Esophagus muscularis mucosa (tissue), 4 donors: ENCODE measurements around the gene RNF168. TPM values are rescaled to one million over a fixed set of nuclear protein-coding genes. Genes with fewer than 3 reads are reported as not detected.

Source experiments
- DNase-seq: peaks from one replicate; pipeline ENCODE4 v3.0.0-alpha.2; 2017; ENCODE audit errors: extremely low spot score
- H3K27ac ChIP-seq, 4 donors: fragments of 200-600 bp; sonication (generic); replicated peaks in 1 of 4; 1 replicate in 3 of 4; 2 replicates in 1 of 4; pipeline ENCODE4 v1.5.1; 2016 to 2019; ENCODE audit warnings: mild to moderate bottlenecking in 1 of 4
- H3K27me3 ChIP-seq, 4 donors: fragments of 200-600 bp; sonication (generic); one replicate each; pipeline versions ENCODE4 v1.5.1 to v1.6.0; 2016 to 2019
- H3K36me3 ChIP-seq, 4 donors: fragments of 200-600 bp; sonication (generic); one replicate each; pipeline ENCODE4 v1.5.1; 2016 to 2019
- H3K4me1 ChIP-seq, 4 donors: fragments of 200-600 bp; sonication (generic); one replicate each; pipeline ENCODE4 v1.5.1; 2016 to 2019
- H3K4me3 ChIP-seq, 4 donors: fragments of 200-600 bp; sonication (generic); 1 replicate in 2 of 4; 2 replicates in 2 of 4; pipeline ENCODE4 v1.5.1; 2016 to 2019; ENCODE audit warnings: mild to moderate bottlenecking in 4 of 4, moderate library complexity in 1 of 4
- H3K9me3 ChIP-seq, 4 donors: fragments of 200-600 bp; sonication (generic); 1 replicate in 3 of 4; 2 replicates in 1 of 4; pipeline ENCODE4 v1.5.1; 2016 to 2019
- CTCF ChIP-seq, 3 experiments: fragments of 200-600 bp in 2 of 3; fragments of 450-650 bp in 1 of 3; sonication (generic) in 2 of 3; IDR thresholded peaks; one replicate each; pipeline ENCODE4 v1.5.1; 2017 to 2019; ENCODE audit warnings: antibody characterized with exemption in 3 of 3, mild to moderate bottlenecking in 2 of 3, moderate library complexity in 1 of 3
- EP300 ChIP-seq: sonication (generic); formaldehyde crosslinking; IDR thresholded peaks from one replicate; pipeline ENCODE4 v1.6.1; 2017; ENCODE audit warnings: antibody characterized with exemption
- POLR2A ChIP-seq: fragments of 450-650 bp; IDR thresholded peaks from one replicate; pipeline ENCODE4 v1.6.1; 2017; ENCODE audit warnings: antibody characterized with exemption, moderate library complexity, mild to moderate bottlenecking, low read depth
- POLR2AphosphoS5 ChIP-seq, 2 donors: sonication (generic); formaldehyde crosslinking; IDR thresholded peaks; one replicate each; pipeline ENCODE4 v1.6.1; 2017; ENCODE audit warnings: antibody characterized with exemption in 2 of 2
- WGBS: methylation state at CpG from one replicate; pipeline ENCODE4 v1.1.5; 2018; 5-methylcytosine and 5-hydroxymethylcytosine counted together
- intact Hi-C: fragments of 100-400 bp; cut with DNase I; formaldehyde crosslinking; loops from one replicate; pipeline ENCODE4 v1.15.1; 2023
- total RNA-seq, 4 donors: library from RNA; depleted of rRNA; stranded (reverse); fragments of >200 nt; gene quantifications; one replicate each; pipeline versions ENCODE4 v1.1.0 to v1.2.1, GENCODE V29; 2016

The RNF168 gene
- total RNA-seq, 4 donors from 2014 or later = 17.2 to 23.0 (median 22.3) TPM

- H3K9me3 ChIP-seq = no peaks in the 10 kb centered on the region
- no peak overlapping the region for H3K27ac ChIP-seq
- H3K4me3 ChIP-seq = no peak overlapping the region
- TF ChIP-seq POLR2AphosphoS5 (IDR thresholded peaks at IDR 0.05) (no peak), CTCF (IDR thresholded peaks at IDR 0.05) (no peak), POLR2A (no peak), EP300 (no peak)
- intact Hi-C loops = no loop called here
- no peaks in the 10 kb centered on the region for H3K4me1 ChIP-seq
- H3K27me3 ChIP-seq = no peaks in the 10 kb centered on the region
- no peak for DNase-seq
- 74% methylated on average over 5 of the region's 5 CpGs for WGBS
- no peaks in the 10 kb centered on the region for H3K36me3 ChIP-seq
Measured at GRCh38 chr3:196546537-196546936, 43.0 kb upstream of the RNF168 start.

DNA sequence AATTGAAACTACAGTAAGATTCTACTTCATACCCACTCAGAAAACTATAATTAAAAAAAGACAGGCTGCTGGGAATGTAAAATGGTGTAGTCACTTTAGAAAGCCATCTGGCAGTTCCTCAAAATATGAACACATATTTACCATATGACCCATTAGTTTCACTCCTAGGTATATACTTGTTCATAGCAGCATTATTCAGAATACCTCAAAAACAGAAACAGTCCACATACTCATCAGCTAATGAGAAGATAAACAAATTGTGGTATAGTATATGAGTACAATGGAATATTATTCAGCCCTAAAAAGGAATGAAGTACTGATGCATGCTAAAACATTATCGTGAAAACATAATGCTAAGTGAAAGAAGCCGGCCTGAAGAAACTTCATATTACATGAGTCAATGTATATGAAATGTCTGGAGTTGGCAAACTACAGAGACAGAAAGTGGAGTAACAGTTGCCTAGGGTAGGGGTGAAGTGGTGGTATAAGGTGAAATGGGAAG lies 41.0 kb upstream of the RNF168 start:
- Histone ChIP-seq H3K27ac (no peak overlapping the region), H3K4me1 (no peaks in the 10 kb centered on the region), H3K36me3 (no peaks in the 10 kb centered on the region), H3K4me3 (no peak overlapping the region), H3K9me3 (no peaks in the 10 kb centered on the region), H3K27me3 (no peaks in the 10 kb centered on the region)
- intact Hi-C loops = no loop called here
- TF ChIP-seq CTCF (IDR thresholded peaks at IDR 0.05) = no peak
- no peak for TF ChIP-seq EP300
- no peak for TF ChIP-seq POLR2A
- no peak for TF ChIP-seq POLR2AphosphoS5 (IDR thresholded peaks at IDR 0.05)
- no peak for DNase-seq
- WGBS = 90% methylated on average over 2 of the region's 2 CpGs

GRCh38 chr3:196541684-196542445 lies 38.3 kb upstream of the RNF168 start:
- DNase-seq = no peak
- Histone ChIP-seq H3K27ac (no peak overlapping the region), H3K27me3 (peaks cover 0 to 4% (median 0%) of the 10 kb centered on the region in 4 donors), H3K4me1 (no peaks in the 10 kb centered on the region), H3K9me3 (no peaks in the 10 kb centered on the region), H3K36me3 (no peaks in the 10 kb centered on the region), H3K4me3 (no peak overlapping the region)
- TF ChIP-seq EP300 (no peak), POLR2A (no peak), CTCF (IDR thresholded peaks at IDR 0.05) (no peak), POLR2AphosphoS5 (IDR thresholded peaks at IDR 0.05) (no peak)
- intact Hi-C loops = no loop called here
- 93% methylated on average over 6 of the region's 6 CpGs for WGBS

GRCh38 chr3:196537319-196537984 lies 33.9 kb upstream of the RNF168 start:
- Histone ChIP-seq H3K4me1 (no peaks in the 10 kb centered on the region), H3K27me3 (peaks cover 0 to 11% (median 0%) of the 10 kb centered on the region in 4 donors), H3K27ac (no peak overlapping the region), H3K9me3 (no peaks in the 10 kb centered on the region), H3K36me3 (no peaks in the 10 kb centered on the region), H3K4me3 (no peak overlapping the region)
- TF ChIP-seq POLR2A (no peak), POLR2AphosphoS5 (IDR thresholded peaks at IDR 0.05) (no peak), CTCF (IDR thresholded peaks at IDR 0.05) (peak; percentile 48 to 61 (median 50)), EP300 (no peak)
- no peak for DNase-seq
- intact Hi-C loops = no loop called here
- 52% methylated on average over 18 of the region's 18 CpGs for WGBS
